ENCODE data around the gene KDM2B.

DNA sequence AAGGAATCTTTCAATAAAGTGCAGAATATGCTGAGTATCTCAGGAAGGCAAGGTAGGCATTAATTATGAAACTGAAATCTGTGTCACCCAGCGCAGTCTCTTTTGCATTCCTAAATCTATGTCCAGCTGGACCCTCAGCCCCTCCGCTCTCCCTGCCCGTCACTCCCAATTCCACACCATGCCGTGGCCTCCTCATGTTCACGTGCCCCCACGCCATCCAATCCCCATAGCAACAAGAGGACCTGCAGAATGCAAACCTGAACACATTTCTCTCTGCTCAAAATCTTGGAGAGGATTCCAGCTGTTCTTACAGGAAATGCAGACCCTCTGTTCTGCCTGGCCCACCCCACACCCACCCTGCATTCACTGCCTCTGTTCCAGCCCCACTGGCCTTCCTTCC lies 35.3 kb downstream of the KDM2B start:
- TF ChIP-seq, protein P1, sequence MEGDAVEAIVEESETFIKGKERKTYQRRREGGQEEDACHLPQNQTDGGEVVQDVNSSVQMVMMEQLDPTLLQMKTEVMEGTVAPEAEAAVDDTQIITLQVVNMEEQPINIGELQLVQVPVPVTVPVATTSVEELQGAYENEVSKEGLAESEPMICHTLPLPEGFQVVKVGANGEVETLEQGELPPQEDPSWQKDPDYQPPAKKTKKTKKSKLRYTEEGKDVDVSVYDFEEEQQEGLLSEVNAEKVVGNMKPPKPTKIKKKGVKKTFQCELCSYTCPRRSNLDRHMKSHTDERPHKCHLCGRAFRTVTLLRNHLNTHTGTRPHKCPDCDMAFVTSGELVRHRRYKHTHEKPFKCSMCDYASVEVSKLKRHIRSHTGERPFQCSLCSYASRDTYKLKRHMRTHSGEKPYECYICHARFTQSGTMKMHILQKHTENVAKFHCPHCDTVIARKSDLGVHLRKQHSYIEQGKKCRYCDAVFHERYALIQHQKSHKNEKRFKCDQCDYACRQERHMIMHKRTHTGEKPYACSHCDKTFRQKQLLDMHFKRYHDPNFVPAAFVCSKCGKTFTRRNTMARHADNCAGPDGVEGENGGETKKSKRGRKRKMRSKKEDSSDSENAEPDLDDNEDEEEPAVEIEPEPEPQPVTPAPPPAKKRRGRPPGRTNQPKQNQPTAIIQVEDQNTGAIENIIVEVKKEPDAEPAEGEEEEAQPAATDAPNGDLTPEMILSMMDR (IDR thresholded peaks at IDR 0.05), result no peak
- TF ChIP-seq POLR2AphosphoS5 (IDR thresholded peaks at IDR 0.05), result no peak

All from prostate gland (tissue), 2 donors.